K562 (cell line): Measurements from ENCODE around the gene ZDHHC24. TPM values are rescaled to one million over a fixed set of nuclear protein-coding genes. Genes with fewer than 3 reads are reported as not detected.

Experiments
- CEBPZ ChIP-seq: fragments of 150-350 bp; IDR thresholded peaks from 2 replicates; pipeline ENCODE4 v1.6.1; 2014; ENCODE audit warnings: low read depth, mild to moderate bottlenecking, low read length, borderline replicate concordance
- SREBF1 ChIP-seq: fragments of 150-350 bp; IDR thresholded peaks from 2 replicates; pipeline ENCODE4 v1.6.1; 2014; ENCODE audit warnings: antibody characterized with exemption, low read depth, low read length, borderline replicate concordance
- ZBTB40 ChIP-seq, 2 experiments: fragments of 450-650 bp in 1 of 2; sonication (generic) in 1 of 2; formaldehyde crosslinking in 1 of 2; IDR thresholded peaks; 2 replicates each; pipeline versions ENCODE4 v1.7.1 to v1.9.0; 2016 to 2022; ENCODE audit warnings: inconsistent platforms in 1 of 2, mild to moderate bottlenecking in 1 of 2, missing genetic modification reagents in 1 of 2
- ZNF407 ChIP-seq: fragments of 450-650 bp; IDR thresholded peaks from 2 replicates; pipeline ENCODE4 v1.6.1; 2016; ENCODE audit warnings: low read depth
- polyA plus RNA-seq, 8 experiments: library from polyadenylated mRNA; depleted of rRNA in 4 of 8; stranded (reverse) in 5 of 8; unstranded in 3 of 8; fragments of >200 nt; fragmentation: Nextera tagmentation in 2 of 8; fragmentation: Illumina TruSeq in 1 of 8; extraction: Ambion mirVana in 2 of 8; extraction: Trizol in 1 of 8; gene quantifications; 2 replicates each; pipeline versions ENCODE4 v1.2.1 to v1.2.3, GENCODE V29; 2011 to 2014; ENCODE audit warnings: inconsistent platforms in 1 of 8, missing spikeins in 1 of 8
- total RNA-seq, 7 experiments: library from RNA; depleted of rRNA in 6 of 7; stranded (reverse); fragments of >200 nt in 6 of 7; fragmentation: Illumina TruSeq in 2 of 7; extraction: Trizol in 2 of 7; gene quantifications; 2 replicates each; pipeline versions ENCODE4 v1.2.1 to v1.2.3, GENCODE V29; 2011 to 2021; ENCODE audit warnings: low replicate concordance in 1 of 7

Gene ZDHHC24
- total and polyA plus RNA-seq, 9 of the 15 experiments (the other 6 are each of a cell fraction or from before 2014, with no cell fraction given), result 0.45 to 11.2 (median 2.7) TPM

- TF ChIP-seq ZBTB40 (IDR thresholded peaks at IDR 0.05) (peak; percentile 87), ZBTB40 (CRISPR knock-in tag; IDR thresholded peaks at IDR 0.05) (no peak), ZNF407 (peak; percentile 88), SREBF1 (no peak), CEBPZ (no peak)
Measured at GRCh38 chr11:66480117-66480938, 65.5 kb downstream of the ZDHHC24 start, which contains the start of gene DPP3 (continued).
